Measurements from ENCODE around the gene C6orf120. TPM values are rescaled to one million over a fixed set of nuclear protein-coding genes. Genes with fewer than 3 reads are reported as not detected.
A peak's percentile ranks its signal among the peaks of the same experiment; 100 is the strongest.

Gene C6orf120
- polyA plus RNA-seq, 3 donors: 8.3 to 31.4 (median 28.5) TPM

GRCh38 chr6:169746556-169746955, 44.6 kb downstream of the C6orf120 start:
- no CpG with 5 or more reads among the region's 1 CpG for WGBS (ENCODE audit: insufficient coverage)
- DNase-seq: no peak
- Mint-ChIP-seq H3K4me1 (peaks cover 14% of the 10 kb centered on the region), H3K4me3 (no peak overlapping the region), H3K27ac (no peak overlapping the region), H3K36me3 (peaks cover 0 to 4% of the 10 kb centered on the region in 2 donors), H3K27me3 (ENCODE audit: low read depth in 3 of 3) (peaks cover 0 to 11% (median 2%) of the 10 kb centered on the region in 3 donors), H3K9me3 (peaks cover 2 to 16% (median 9%) of the 10 kb centered on the region in 7 donors)
- Histone ChIP-seq H3K27ac (ENCODE audit: low read depth in 1 of 2, low read length in 2 of 2) (no peak overlapping the region), H3K79me2 (ENCODE audit: insufficient read depth, low read length) (peaks cover 10% of the 10 kb centered on the region), H3K9ac (ENCODE audit: insufficient read depth, low read length, poor library complexity, severe bottlenecking) (no peak overlapping the region), H4K20me1 (ENCODE audit: insufficient read depth, low read length) (no peaks in the 10 kb centered on the region), H3K4me2 (replicated peaks; ENCODE audit: extremely low read depth, low read length, poor library complexity, severe bottlenecking) (no peak overlapping the region), H3K9me3 (replicated peaks in 1 of 2; ENCODE audit: control insufficient read depth in 1 of 2, insufficient read depth in 1 of 2, low read length in 2 of 2) (no peaks in the 10 kb centered on the region), H3K4me3 (replicated peaks in 1 of 3; ENCODE audit: low read depth in 2 of 3, low read length in 3 of 3) (no peak overlapping the region), H2AFZ (ENCODE audit: insufficient read depth, low read depth, low read length, poor library complexity, severe bottlenecking) (no peak overlapping the region), H3K36me3 (replicated peaks in 1 of 2; ENCODE audit: control insufficient read depth in 1 of 2, insufficient read depth in 2 of 2, low read length in 2 of 2) (no peaks in the 10 kb centered on the region), H3K27me3 (ENCODE audit: control insufficient read depth in 2 of 2, insufficient read depth in 2 of 2, low read length in 2 of 2) (peaks cover 0 to 2% of the 10 kb centered on the region in 2 donors), H3K4me1 (ENCODE audit: control insufficient read depth in 1 of 2, insufficient read depth in 2 of 2, low read length in 2 of 2) (peaks cover 8 to 11% of the 10 kb centered on the region in 2 donors)
- intact Hi-C loops (cut with micrococcal nuclease): no loop called here
- no peak for TF ChIP-seq CTCF (IDR thresholded peaks at IDR 0.05)

- TF ChIP-seq CTCF (IDR thresholded peaks at IDR 0.05): peak; percentile 21
- Histone ChIP-seq H3K27ac (ENCODE audit: low read depth in 1 of 2, low read length in 2 of 2) (peak within 1 kb of the TSS; percentile 87 to 94), H3K36me3 (replicated peaks in 1 of 2; ENCODE audit: control insufficient read depth in 1 of 2, insufficient read depth in 2 of 2, low read length in 2 of 2) (peaks cover 0 to 4% of the 10 kb centered on the region in 2 donors), H3K4me2 (replicated peaks; ENCODE audit: extremely low read depth, low read length, poor library complexity, severe bottlenecking) (peak within 1 kb of the TSS; percentile 81), H3K79me2 (ENCODE audit: insufficient read depth, low read length) (peaks cover 19% of the 10 kb centered on the region), H3K4me3 (replicated peaks in 1 of 3; ENCODE audit: low read depth in 2 of 3, low read length in 3 of 3) (peak within 1 kb of the TSS; percentile 51 to 95 (median 84)), H3K9me3 (replicated peaks in 1 of 2; ENCODE audit: control insufficient read depth in 1 of 2, insufficient read depth in 1 of 2, low read length in 2 of 2) (no peaks in the 10 kb centered on the region), H3K4me1 (ENCODE audit: control insufficient read depth in 1 of 2, insufficient read depth in 2 of 2, low read length in 2 of 2) (peaks cover 17 to 18% of the 10 kb centered on the region in 2 donors), H4K20me1 (ENCODE audit: insufficient read depth, low read length) (no peaks in the 10 kb centered on the region), H3K27me3 (ENCODE audit: control insufficient read depth in 2 of 2, insufficient read depth in 2 of 2, low read length in 2 of 2) (no peaks in the 10 kb centered on the region), H2AFZ (ENCODE audit: insufficient read depth, low read depth, low read length, poor library complexity, severe bottlenecking) (peak within 1 kb of the TSS; percentile 87), H3K9ac (ENCODE audit: insufficient read depth, low read length, poor library complexity, severe bottlenecking) (peak within 1 kb of the TSS; percentile 98)
- Mint-ChIP-seq H3K27me3 (ENCODE audit: low read depth in 3 of 3) (peaks cover 0 to 3% (median 0%) of the 10 kb centered on the region in 3 donors), H3K4me3 (peak within 1 kb of the TSS; percentile 94 to 99), H3K36me3 (peaks cover 4 to 5% of the 10 kb centered on the region in 2 donors), H3K4me1 (peaks cover 26% of the 10 kb centered on the region), H3K27ac (peak within 1 kb of the TSS; percentile 97 to 100 (median 98)), H3K9me3 (peaks cover 0 to 4% (median 2%) of the 10 kb centered on the region in 7 donors)
- peak; percentile 88 to 92 (median 92) for DNase-seq
- under 1% methylated on average over 86 of the region's 90 CpGs for WGBS (ENCODE audit: insufficient coverage)
- intact Hi-C loops (cut with micrococcal nuclease): loop anchor here (2.0 to 5.0 kb wide), 3 partner anchors 49 to 803 kb away; partner anchors contain the start of genes C6orf120 (in 2 of the 2), TBP (in 2 of the 2) and WDR27 (in 2 of the 2)
Measured at GRCh38 chr6:169751242-169752073, 49.5 kb downstream of the C6orf120 start, which contains the start of the genes DYNLT2 and ERMARD. DYNLT2 (minus strand) TSS chr6:169751572; CDS start chr6:169751458, 114 bp downstream. ERMARD (plus strand) TSS chr6:169751622; CDS start chr6:169751658, 36 bp downstream.

Data from CD14-positive monocyte (primary cell).